HL-60 (cell line): Measurements from ENCODE around the gene DAGLB.
"Not testable (repeated sequence)": the region's sequence is repeated elsewhere in the genome, so short reads cannot be mapped to it uniquely, and the experiment has no call there.

Experiments
- DNase-seq, 2 experiments: peaks; one replicate each; pipeline ENCODE4 v3.0.0-alpha.2; 2010 to 2020; ENCODE audit warnings: low read depth in 1 of 2, low spot score in 1 of 2
- H3K27ac ChIP-seq: fragments of 250-450 bp; sonication (Bioruptor Pico); replicated peaks from 2 replicates; pipeline ENCODE4 v1.5.1; 2020; ENCODE audit warnings: mild to moderate bottlenecking, moderate library complexity
- H3K27me3 ChIP-seq: fragments of 250-450 bp; sonication (Bioruptor Pico); 2 replicates; pipeline ENCODE4 v1.5.1; 2021; ENCODE audit warnings: mild to moderate bottlenecking, moderate library complexity; ENCODE audit not compliant: insufficient read depth, poor library complexity, severe bottlenecking
- H3K4me3 ChIP-seq: replicated peaks from 2 replicates; pipeline ENCODE4 v1.5.1; 2011; ENCODE audit warnings: mild to moderate bottlenecking, control low read depth, low read length; ENCODE audit not compliant: insufficient read depth
- CTCF ChIP-seq: IDR thresholded peaks from one replicate; pipeline ENCODE4 v1.5.1; 2011; ENCODE audit warnings: low read length, control low read depth, inconsistent platforms; ENCODE audit not compliant: insufficient read depth
- GABPA ChIP-seq: IDR thresholded peaks from 2 replicates; pipeline ENCODE4 v1.6.1; 2012; ENCODE audit warnings: low read depth
- POLR2AphosphoS5 ChIP-seq: IDR thresholded peaks from 2 replicates; pipeline ENCODE4 v1.6.1; 2012; ENCODE audit warnings: low read depth
- REST ChIP-seq: IDR thresholded peaks from 2 replicates; pipeline ENCODE4 v1.6.1; 2012; ENCODE audit warnings: low read depth; ENCODE audit not compliant: insufficient replicate concordance
- SPI1 ChIP-seq: IDR thresholded peaks from 2 replicates; pipeline ENCODE4 v1.6.1; 2012; ENCODE audit warnings: low read depth, mild to moderate bottlenecking, borderline replicate concordance

The DAGLB gene

GRCh38 chr7:6401536-6401935, 46.2 kb downstream of the DAGLB start:
- Histone ChIP-seq H3K27me3 (no peaks in the 10 kb centered on the region), H3K27ac (no peak overlapping the region), H3K4me3 (no peak overlapping the region)
- no peak for TF ChIP-seq SPI1
- no peak for TF ChIP-seq GABPA
- TF ChIP-seq CTCF: no peak
- no peak for TF ChIP-seq POLR2AphosphoS5
- no peak for TF ChIP-seq REST
- DNase-seq: no peak

- not testable (repeated sequence) for H3K27me3 ChIP-seq, H3K4me3 ChIP-seq, DNase-seq, H3K27ac ChIP-seq
Observed at GRCh38 chr7:6400243-6401105, 47.3 kb downstream of the DAGLB start.

GRCh38 chr7:6399351-6399750, 48.4 kb downstream of the DAGLB start:
- TF ChIP-seq CTCF (no peak), SPI1 (no peak)
- no peak overlapping the region for H3K27ac ChIP-seq
- H3K27me3 ChIP-seq: no peaks in the 10 kb centered on the region
- H3K4me3 ChIP-seq: no peak overlapping the region
- DNase-seq: no peak

- no peak for DNase-seq
- TF ChIP-seq CTCF (no peak), SPI1 (no peak), GABPA (no peak), POLR2AphosphoS5 (no peak), REST (no peak)
- no peak overlapping the region for H3K4me3 ChIP-seq
- no peaks in the 10 kb centered on the region for H3K27me3 ChIP-seq
- H3K27ac ChIP-seq: no peak overlapping the region
Observed at GRCh38 chr7:6398943-6399342, 48.8 kb downstream of the DAGLB start.

GRCh38 chr7:6397759-6398495, 49.8 kb downstream of the DAGLB start:
- H3K4me3 ChIP-seq, DNase-seq, H3K27ac ChIP-seq, H3K27me3 ChIP-seq: not testable (repeated sequence)
